Omental fat pad (tissue), 4 donors: ENCODE results near the gene FAM9A. TPM values are rescaled to one million over a fixed set of nuclear protein-coding genes. Genes with fewer than 3 reads are reported as not detected.

Experiments
- ATAC-seq: fragments of 150-250 bp; one replicate; pipeline ENCODE4 v1.9.1; 2016; ENCODE audit warnings: mild to moderate bottlenecking, moderate library complexity; ENCODE audit not compliant: low FRiP score
- DNase-seq: peaks from one replicate; pipeline ENCODE4 v3.0.0-alpha.2; 2019; ENCODE audit warnings: low spot score
- CTCF ChIP-seq, 3 donors: fragments of 450-650 bp; IDR thresholded peaks; one replicate each; pipeline ENCODE4 v1.5.1; 2016 to 2017; ENCODE audit warnings: antibody characterized with exemption in 3 of 3, mild to moderate bottlenecking in 3 of 3, moderate library complexity in 2 of 3
- total RNA-seq, 4 donors: library from RNA; depleted of rRNA; stranded (reverse); fragments of >200 nt; gene quantifications; one replicate each; pipeline ENCODE4 v1.1.0, GENCODE V29; 2016

Gene FAM9A
- total RNA-seq, 4 donors from 2014 or later = not detected

GRCh38 chrX:8823698-8824097 is 22.5 kb upstream of the FAM9A start:
- DNase-seq (no peak), ATAC-seq (no peak)
- no peak for TF ChIP-seq CTCF (IDR thresholded peaks at IDR 0.05)

DNA sequence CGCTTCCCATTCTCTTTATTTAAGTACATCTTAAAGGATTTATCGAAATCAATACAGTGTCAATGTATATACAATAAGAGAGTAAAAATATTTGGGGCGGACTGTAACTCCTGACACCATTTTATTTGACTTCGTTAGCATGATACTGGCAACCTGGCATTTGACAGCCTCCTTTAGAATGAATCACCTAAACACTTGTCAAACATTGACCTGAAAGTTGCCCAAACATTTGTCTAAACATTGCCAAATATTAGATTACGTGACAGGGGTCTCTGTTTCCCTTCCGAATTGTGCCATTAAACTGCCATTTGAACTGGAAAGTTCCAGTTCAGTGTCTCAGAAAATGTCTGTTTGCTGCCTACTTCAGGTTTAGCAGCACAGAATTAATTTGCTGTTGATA is 20.8 kb upstream of the FAM9A start:
- no peak for DNase-seq
- no peak for TF ChIP-seq CTCF (IDR thresholded peaks at IDR 0.05)

DNA sequence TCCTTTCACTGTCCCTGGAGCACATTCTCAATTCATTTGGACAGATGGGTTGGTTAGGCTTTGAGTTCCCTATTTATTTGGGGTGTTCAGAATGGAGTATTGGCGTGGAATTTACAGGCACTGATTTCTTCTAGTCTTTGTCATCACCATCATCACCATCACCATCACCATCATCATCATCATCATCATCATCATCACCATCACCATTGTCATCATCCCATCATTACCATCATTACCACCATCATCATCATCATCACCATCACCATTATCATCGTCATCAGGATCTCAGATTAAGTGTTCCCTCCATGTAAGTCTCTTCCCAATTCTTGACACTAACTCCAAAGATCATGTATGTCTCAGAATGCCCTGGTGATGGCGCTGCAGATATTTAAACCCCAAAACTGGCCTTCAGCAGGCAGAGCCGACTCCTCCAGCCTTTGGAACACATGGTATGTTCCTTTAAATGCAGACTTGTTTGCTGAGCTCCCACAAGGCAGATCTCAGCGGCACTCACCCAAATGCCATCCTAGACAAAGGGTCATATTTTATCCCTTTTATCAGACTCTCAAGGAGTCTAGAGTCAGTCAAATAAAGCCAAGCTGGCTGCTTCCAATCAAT is 19.8 kb upstream of the FAM9A start:
- TF ChIP-seq CTCF (IDR thresholded peaks at IDR 0.05) = no peak
- DNase-seq (no peak), ATAC-seq (no peak)

More for the DNA sequence above, 20.8 kb upstream of the FAM9A start:
- no peak for ATAC-seq

- ATAC-seq (no peak), DNase-seq (no peak)
- no peak for TF ChIP-seq CTCF (IDR thresholded peaks at IDR 0.05)
Measured at GRCh38 chrX:8815460-8816065, 14.4 kb upstream of the FAM9A start.

DNA sequence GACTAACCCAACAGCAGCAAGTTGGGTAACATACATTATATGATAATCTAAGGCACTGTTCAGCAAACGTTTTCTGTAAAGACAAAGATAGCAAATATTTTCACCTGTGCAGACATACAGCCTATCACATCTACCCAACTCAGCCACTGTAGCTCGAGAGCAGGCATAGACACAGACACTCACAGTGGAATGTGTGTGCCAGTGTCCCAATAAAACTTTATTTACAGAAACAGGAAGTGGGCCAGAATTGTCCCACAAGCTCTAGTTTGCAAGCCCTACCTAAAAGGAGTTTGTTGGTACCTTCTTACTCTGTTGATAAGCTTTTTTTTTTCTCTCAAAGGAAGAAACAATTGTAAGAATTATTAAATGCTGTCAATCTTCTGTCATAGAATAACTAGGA is 11.9 kb upstream of the FAM9A start:
- no peak for TF ChIP-seq CTCF (IDR thresholded peaks at IDR 0.05)
- ATAC-seq = no peak

DNA sequence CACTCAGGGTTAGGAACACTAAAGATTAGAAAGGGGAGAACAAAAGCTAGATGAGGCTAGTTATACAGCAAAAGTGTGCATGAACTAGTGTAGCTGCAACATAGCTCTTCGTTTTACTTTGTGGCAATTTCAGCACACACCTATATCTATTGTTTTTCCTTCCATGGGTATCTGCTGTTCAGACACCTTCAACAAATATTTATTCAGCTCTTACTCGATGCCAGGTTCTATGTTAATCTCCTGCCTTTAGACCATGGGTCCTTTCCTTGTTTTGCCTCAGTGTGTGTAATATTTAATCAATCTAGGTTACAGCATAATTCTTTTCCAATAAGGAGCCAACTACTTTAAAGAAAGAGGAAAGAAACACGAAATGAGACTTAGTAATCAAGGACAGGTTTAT is 10.4 kb upstream of the FAM9A start:
- ATAC-seq (no peak), DNase-seq (no peak)
- TF ChIP-seq CTCF (IDR thresholded peaks at IDR 0.05) = no peak

More for the DNA sequence above, 11.9 kb upstream of the FAM9A start:
- no peak for DNase-seq

GRCh38 chrX:8808661-8809060 is 7.5 kb upstream of the FAM9A start:
- no peak for TF ChIP-seq CTCF (IDR thresholded peaks at IDR 0.05)
- ATAC-seq (no peak), DNase-seq (no peak)
